Pancreas (tissue), 10 donors: Measurements from ENCODE around the gene PLPP3. TPM values are rescaled to one million over a fixed set of nuclear protein-coding genes. Genes with fewer than 3 reads are reported as not detected.

Experiments
- ATAC-seq, 4 donors: fragments of 200-7000 bp; cut with Tn5 transposase; one replicate each; pipeline versions ENCODE4 v1.8.0 to v1.9.1; 2020; ENCODE audit warnings: mild to moderate bottlenecking in 4 of 4, moderate library complexity in 4 of 4
- DNase-seq, 6 donors: peaks; one replicate each; pipeline ENCODE4 v3.0.0-alpha.2; 2020
- FAIRE-seq: peaks from 2 replicates; lab custom pipeline; 2012; peaks lifted over from hg19 to GRCh38; lab: Jason Lieb, UNC
- H3K27ac ChIP-seq, 4 donors: fragments of 200-600 bp; sonication (generic); 1 replicate in 3 of 4; 2 replicates in 1 of 4; pipeline versions ENCODE4 v1.5.0 to v1.8.0; 2020
- H3K27me3 ChIP-seq, 4 donors: fragments of 200-600 bp; one replicate each; pipeline ENCODE4 v1.8.0; 2021
- H3K36me3 ChIP-seq, 3 donors: fragments of 200-600 bp; sonication (generic) in 1 of 3; one replicate each; pipeline versions ENCODE4 v1.5.0 to v1.8.0; 2020 to 2021
- H3K4me1 ChIP-seq, 3 donors: fragments of 200-600 bp; one replicate each; pipeline ENCODE4 v1.8.0; 2021
- H3K4me3 ChIP-seq, 4 donors: fragments of 200-600 bp; sonication (generic) in 2 of 4; one replicate each; pipeline versions ENCODE4 v1.5.0 to v1.8.0; 2020 to 2021
- H3K9me3 ChIP-seq, 4 donors: fragments of 200-600 bp; one replicate each; pipeline ENCODE4 v1.8.0; 2021
- WGBS, 2 donors: extraction: QIAGEN DNeasy Blood & Tissue Kit; methylation state at CpG; one replicate each; pipeline ENCODE4 v1.1.7; 2013; 5-methylcytosine and 5-hydroxymethylcytosine counted together
- intact Hi-C, 3 donors: fragments of 100-400 bp; cut with DNase I; formaldehyde crosslinking; loops; one replicate each; pipeline versions ENCODE4 v1.11.1 to v1.14.2; 2022
- polyA plus RNA-seq, 2 donors: library from polyadenylated mRNA; stranded (reverse); fragments of 200-250 nt; gene quantifications; one replicate each; pipeline ENCODE4 v1.2.3, GENCODE V29; 2013
- total RNA-seq, 6 donors: library from RNA; stranded (reverse); fragmentation: NEBNext Ultra II Directional in 4 of 6; extraction: Animal tissue kit (Norgen Biotek cat#: 25700) in 4 of 6; gene quantifications; one replicate each; pipeline versions ENCODE4 v1.2.1 to v1.2.4, GENCODE V29; 2021 to 2023
- TF ChIP-seq, protein P1 (sequence below), 4 donors: fragments of 200-600 bp; sonication (generic) in 3 of 4; IDR thresholded peaks; one replicate each; pipeline versions ENCODE4 v1.5.0 to v1.8.0; 2021; ENCODE audit warnings: antibody characterized with exemption in 4 of 4
- donor health status: healthy with polysubstance abuse.
- donor health status: DM: no; HTN: no; CAD: no; lungs with moderate emphysema.
- donor health status: DM: no; HTN: no; CAD: no.
- donor health status: control.
- donor health status: control.
- donor health status: Bipolar disorder and iron deficiency.
- donor health status: DM: yes; HTN: yes; CAD: no.
- donor health status: DM: no; HTN: no; CAD: no.
- donor health status: DM: no; HTN: no; CAD: no.
- donor health status: DM: yes; HTN: yes; CAD: no.

The PLPP3 gene
- total and polyA plus RNA-seq, 8 donors = 5.5 to 29.6 (median 18.7) TPM

DNA sequence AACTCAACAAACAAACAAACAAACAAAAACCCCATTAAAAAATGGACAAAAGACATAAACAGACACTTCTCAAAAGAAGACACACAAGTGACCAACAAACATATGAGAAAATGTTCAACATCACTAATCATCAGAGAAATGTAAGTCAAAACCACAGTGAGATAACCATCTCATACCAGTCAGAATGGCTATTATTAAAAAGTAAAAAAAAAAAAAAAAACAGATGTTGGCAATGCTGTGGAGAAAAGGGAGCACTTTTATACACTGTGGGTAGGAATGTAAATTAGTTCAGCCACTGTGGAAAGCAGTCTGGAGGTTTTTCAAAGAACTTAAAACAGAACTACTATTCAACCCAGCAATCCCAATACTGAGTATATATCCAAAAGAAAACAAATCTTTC lies 94.7 kb downstream of the PLPP3 start:
- TF ChIP-seq, protein P1, sequence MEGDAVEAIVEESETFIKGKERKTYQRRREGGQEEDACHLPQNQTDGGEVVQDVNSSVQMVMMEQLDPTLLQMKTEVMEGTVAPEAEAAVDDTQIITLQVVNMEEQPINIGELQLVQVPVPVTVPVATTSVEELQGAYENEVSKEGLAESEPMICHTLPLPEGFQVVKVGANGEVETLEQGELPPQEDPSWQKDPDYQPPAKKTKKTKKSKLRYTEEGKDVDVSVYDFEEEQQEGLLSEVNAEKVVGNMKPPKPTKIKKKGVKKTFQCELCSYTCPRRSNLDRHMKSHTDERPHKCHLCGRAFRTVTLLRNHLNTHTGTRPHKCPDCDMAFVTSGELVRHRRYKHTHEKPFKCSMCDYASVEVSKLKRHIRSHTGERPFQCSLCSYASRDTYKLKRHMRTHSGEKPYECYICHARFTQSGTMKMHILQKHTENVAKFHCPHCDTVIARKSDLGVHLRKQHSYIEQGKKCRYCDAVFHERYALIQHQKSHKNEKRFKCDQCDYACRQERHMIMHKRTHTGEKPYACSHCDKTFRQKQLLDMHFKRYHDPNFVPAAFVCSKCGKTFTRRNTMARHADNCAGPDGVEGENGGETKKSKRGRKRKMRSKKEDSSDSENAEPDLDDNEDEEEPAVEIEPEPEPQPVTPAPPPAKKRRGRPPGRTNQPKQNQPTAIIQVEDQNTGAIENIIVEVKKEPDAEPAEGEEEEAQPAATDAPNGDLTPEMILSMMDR (IDR thresholded peaks at IDR 0.05) = no peak
- no peaks in the 10 kb centered on the region for H3K27me3 ChIP-seq

DNA sequence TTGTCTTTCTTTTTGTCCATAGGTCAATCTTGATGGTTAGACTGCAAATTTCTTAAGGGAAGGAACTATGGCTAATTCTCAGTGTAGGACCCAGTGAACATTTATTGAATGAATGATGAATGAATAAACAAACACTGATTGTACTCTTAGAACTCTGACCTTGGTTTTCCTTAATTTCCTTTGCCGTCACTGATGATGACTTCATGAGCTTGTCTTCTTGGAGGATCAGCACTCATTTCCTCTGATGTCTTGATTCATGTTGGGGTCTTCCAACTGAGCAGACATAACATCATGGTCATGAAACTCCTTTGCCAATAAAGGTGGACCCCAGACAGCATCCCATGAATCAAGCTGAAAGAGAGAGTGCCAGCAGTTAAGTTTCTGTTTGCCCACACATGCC lies 96.3 kb downstream of the PLPP3 start:
- 80 to 83% methylated on average over 1 of the region's 1 CpG for WGBS, 2 donors
- H3K9me3 ChIP-seq = no peaks in the 10 kb centered on the region
- TF ChIP-seq, protein P1 (IDR thresholded peaks at IDR 0.05) = no peak
- intact Hi-C loops = no loop called here
- H3K4me3 ChIP-seq = no peak overlapping the region
- ATAC-seq (no peak), DNase-seq (no peak), FAIRE-seq (no peak)
- H3K27ac ChIP-seq = no peak overlapping the region
- H3K4me1 ChIP-seq = no peaks in the 10 kb centered on the region
- no peaks in the 10 kb centered on the region for H3K27me3 ChIP-seq
- no peaks in the 10 kb centered on the region for H3K36me3 ChIP-seq

More for the DNA sequence above, 94.7 kb downstream of the PLPP3 start:
- Histone ChIP-seq H3K27ac (no peak overlapping the region), H3K9me3 (no peaks in the 10 kb centered on the region), H3K36me3 (no peaks in the 10 kb centered on the region), H3K4me3 (no peak overlapping the region), H3K4me1 (no peaks in the 10 kb centered on the region)
- DNase-seq (no peak), FAIRE-seq (no peak), ATAC-seq (no peak)
- intact Hi-C loops = no loop called here

DNA sequence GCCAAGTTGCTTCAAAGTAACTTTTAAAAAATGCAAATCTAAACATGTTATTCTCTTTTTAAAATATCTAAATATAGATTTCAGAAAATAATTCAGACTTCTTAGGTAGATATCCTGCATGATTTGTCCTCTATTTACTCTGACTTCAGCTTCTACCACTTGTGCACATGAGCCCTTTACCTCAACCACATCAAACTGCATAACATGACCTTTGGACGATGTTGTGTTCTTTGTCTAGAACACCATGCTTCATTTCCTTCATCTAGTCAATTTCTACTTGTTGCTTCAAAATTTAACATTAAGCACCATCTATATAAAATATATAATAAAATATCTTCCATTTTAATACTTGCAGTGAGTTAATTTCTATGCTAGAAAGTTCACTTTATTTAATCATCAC lies 96.9 kb downstream of the PLPP3 start:
- 85 to 87% methylated on average over 1 of the region's 1 CpG for WGBS, 2 donors
- Histone ChIP-seq H3K4me3 (no peak overlapping the region), H3K9me3 (no peaks in the 10 kb centered on the region), H3K36me3 (no peaks in the 10 kb centered on the region), H3K27ac (no peak overlapping the region), H3K4me1 (no peaks in the 10 kb centered on the region), H3K27me3 (no peaks in the 10 kb centered on the region)
- TF ChIP-seq, protein P1 (IDR thresholded peaks at IDR 0.05) = no peak
- no peak for FAIRE-seq
- no peak for DNase-seq
- ATAC-seq = no peak
- intact Hi-C loops = no loop called here

DNA sequence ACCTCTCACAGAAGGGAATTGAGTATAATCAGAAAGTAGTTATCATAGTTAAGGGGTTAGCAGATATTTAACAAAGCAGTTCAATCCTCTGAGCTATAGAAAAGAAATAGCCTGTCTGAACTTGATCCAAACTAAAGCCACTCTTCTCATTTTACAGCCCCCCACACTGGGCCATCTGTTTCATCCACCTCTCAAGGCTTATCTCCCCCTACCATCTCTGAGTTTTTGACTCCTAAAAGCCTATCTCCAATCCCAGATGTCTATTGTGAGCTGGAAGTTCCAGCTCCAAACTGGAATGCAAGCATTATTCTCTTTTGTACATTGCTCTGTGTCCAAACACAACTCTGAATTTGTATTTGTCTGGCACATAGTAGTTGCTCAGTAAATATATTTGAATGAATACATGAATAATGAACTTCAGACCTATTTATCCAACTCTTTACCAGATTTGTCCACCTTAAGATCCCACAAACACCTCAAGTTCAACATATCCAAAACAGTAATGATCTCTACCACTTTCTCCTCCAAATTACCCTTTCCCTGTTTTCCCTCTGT lies 98.1 kb downstream of the PLPP3 start:
- DNase-seq (no peak), FAIRE-seq (no peak), ATAC-seq (no peak)
- no peaks in the 10 kb centered on the region for H3K27me3 ChIP-seq
- no peaks in the 10 kb centered on the region for H3K36me3 ChIP-seq
- no peak overlapping the region for H3K27ac ChIP-seq
- H3K9me3 ChIP-seq = no peaks in the 10 kb centered on the region
- H3K4me1 ChIP-seq = no peaks in the 10 kb centered on the region
- TF ChIP-seq, protein P1 (IDR thresholded peaks at IDR 0.05) = no peak
- intact Hi-C loops = no loop called here
- no peak overlapping the region for H3K4me3 ChIP-seq

DNA sequence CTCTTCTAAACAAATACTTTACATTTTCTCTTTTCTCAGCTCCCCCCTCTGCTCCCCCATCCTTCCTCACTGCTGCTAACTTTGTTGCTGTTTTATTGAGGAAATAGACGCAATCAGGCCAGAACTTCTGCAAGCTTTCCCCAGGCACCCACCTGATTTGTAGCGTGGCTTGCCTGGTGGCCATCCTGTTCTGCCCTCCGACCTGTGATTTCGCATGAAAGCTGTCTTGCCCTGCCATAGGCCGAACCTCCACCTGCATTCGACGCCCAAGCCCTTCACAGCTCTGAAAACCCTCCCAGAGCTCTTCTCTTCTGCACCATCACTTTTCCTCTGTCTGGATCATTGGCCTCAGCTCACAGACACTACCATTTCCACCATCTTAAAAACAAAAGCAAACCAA lies 100.6 kb downstream of the PLPP3 start:
- H3K4me1 ChIP-seq = no peaks in the 10 kb centered on the region
- TF ChIP-seq, protein P1 (IDR thresholded peaks at IDR 0.05) = no peak
- ATAC-seq = no peak
- intact Hi-C loops = no loop called here
- no peaks in the 10 kb centered on the region for H3K9me3 ChIP-seq
- FAIRE-seq = no peak
- H3K27me3 ChIP-seq = no peaks in the 10 kb centered on the region
- H3K27ac ChIP-seq = no peak overlapping the region
- DNase-seq = no peak
- H3K36me3 ChIP-seq = no peaks in the 10 kb centered on the region
- WGBS, 2 donors = 95 to 96% methylated on average over 7 of the region's 7 CpGs
- H3K4me3 ChIP-seq = no peak overlapping the region
